ENCODE measurements around the gene VAV2. TPM values are rescaled to one million over a fixed set of nuclear protein-coding genes. Genes with fewer than 3 reads are reported as not detected.

VAV2 gene
- total RNA-seq, 1 experiment from 2014 or later, result 24.7 TPM

DNA sequence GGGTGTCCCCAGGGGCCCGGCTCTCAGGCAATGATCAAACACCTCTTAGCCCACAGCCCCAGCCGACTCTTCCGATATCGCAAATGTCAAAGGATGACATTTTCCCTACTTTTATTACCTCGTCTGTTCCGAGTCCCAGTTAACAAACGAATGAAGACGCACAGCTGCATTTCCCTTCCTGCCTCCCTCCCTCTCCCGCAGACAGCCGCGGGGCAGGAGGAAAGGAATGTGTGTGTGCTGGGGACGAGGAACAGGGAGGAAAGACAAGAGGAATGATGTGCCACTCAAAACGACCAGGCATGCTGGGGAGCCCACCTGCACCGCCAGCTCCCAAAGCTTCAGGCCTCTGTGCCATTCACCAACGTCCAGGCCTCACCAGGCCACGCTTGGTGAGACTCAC, 128.1 kb downstream of the VAV2 start:
- H3K27ac ChIP-seq (ENCODE audit: low read length), result no peak overlapping the region
- ATAC-seq (no peak), DNase-seq (ENCODE audit: low read depth, low spot score) (no peak)
- in situ Hi-C loops (cut with HindIII; ENCODE audit: low pct_unique_long_range_greater_than_20kb, low sequenced_read_pairs), result no loop called here
- ChIA-PET POLR2A (no interaction called here), CTCF (no interaction called here)
- no peaks in the 10 kb centered on the region for H3K4me1 ChIP-seq (ENCODE audit: control insufficient read depth, insufficient read depth, low read length)
- H3K9me3 ChIP-seq (ENCODE audit: control insufficient read depth, insufficient read depth, low read depth, low read length), result 0 out of 2 replicates have a peak, but pooled peaks cover 2% of the 10 kb centered on the region
- BruUV-seq (replicated peaks), result no TSS peak
- TF ChIP-seq, protein P1, sequence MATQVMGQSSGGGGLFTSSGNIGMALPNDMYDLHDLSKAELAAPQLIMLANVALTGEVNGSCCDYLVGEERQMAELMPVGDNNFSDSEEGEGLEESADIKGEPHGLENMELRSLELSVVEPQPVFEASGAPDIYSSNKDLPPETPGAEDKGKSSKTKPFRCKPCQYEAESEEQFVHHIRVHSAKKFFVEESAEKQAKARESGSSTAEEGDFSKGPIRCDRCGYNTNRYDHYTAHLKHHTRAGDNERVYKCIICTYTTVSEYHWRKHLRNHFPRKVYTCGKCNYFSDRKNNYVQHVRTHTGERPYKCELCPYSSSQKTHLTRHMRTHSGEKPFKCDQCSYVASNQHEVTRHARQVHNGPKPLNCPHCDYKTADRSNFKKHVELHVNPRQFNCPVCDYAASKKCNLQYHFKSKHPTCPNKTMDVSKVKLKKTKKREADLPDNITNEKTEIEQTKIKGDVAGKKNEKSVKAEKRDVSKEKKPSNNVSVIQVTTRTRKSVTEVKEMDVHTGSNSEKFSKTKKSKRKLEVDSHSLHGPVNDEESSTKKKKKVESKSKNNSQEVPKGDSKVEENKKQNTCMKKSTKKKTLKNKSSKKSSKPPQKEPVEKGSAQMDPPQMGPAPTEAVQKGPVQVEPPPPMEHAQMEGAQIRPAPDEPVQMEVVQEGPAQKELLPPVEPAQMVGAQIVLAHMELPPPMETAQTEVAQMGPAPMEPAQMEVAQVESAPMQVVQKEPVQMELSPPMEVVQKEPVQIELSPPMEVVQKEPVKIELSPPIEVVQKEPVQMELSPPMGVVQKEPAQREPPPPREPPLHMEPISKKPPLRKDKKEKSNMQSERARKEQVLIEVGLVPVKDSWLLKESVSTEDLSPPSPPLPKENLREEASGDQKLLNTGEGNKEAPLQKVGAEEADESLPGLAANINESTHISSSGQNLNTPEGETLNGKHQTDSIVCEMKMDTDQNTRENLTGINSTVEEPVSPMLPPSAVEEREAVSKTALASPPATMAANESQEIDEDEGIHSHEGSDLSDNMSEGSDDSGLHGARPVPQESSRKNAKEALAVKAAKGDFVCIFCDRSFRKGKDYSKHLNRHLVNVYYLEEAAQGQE (IDR thresholded peaks at IDR 0.05; ENCODE audit: insufficient read depth in 1 of 2, low read depth in 2 of 2, low read length in 1 of 2), result no peak
- no peaks in the 10 kb centered on the region for H3K36me3 ChIP-seq (ENCODE audit: control insufficient read depth, insufficient read depth, low read length)
- intact Hi-C loops (cut with micrococcal nuclease; ENCODE audit: unreplicated experiment), result no loop called here
- H3K4me3 ChIP-seq (ENCODE audit: low read depth in 2 of 2, low read length in 2 of 2), result no peak overlapping the region
- no peaks in the 10 kb centered on the region for H3K27me3 ChIP-seq (ENCODE audit: control insufficient read depth, insufficient read depth, low read length)

- Histone ChIP-seq H3K4me1 (ENCODE audit: control insufficient read depth, insufficient read depth, low read length) (no peaks in the 10 kb centered on the region), H3K9me3 (ENCODE audit: control insufficient read depth, insufficient read depth, low read depth, low read length) (0 out of 2 replicates have a peak, but pooled peaks cover 2% of the 10 kb centered on the region), H3K27ac (ENCODE audit: low read length) (no peak overlapping the region), H3K36me3 (ENCODE audit: control insufficient read depth, insufficient read depth, low read length) (no peaks in the 10 kb centered on the region), H3K27me3 (ENCODE audit: control insufficient read depth, insufficient read depth, low read length) (no peaks in the 10 kb centered on the region), H3K4me3 (ENCODE audit: low read depth in 2 of 2, low read length in 2 of 2) (no peak overlapping the region)
- ATAC-seq (no peak), DNase-seq (ENCODE audit: low read depth, low spot score) (no peak)
- no TSS peak for BruUV-seq (replicated peaks)
- in situ Hi-C loops (cut with HindIII; ENCODE audit: low pct_unique_long_range_greater_than_20kb, low sequenced_read_pairs), result no loop called here
- CTCF ChIA-PET, result no interaction called here
- no peak for TF ChIP-seq TCF7L2 (IDR thresholded peaks at IDR 0.05; ENCODE audit: low read depth, low read length)
- TF ChIP-seq, protein P1 (IDR thresholded peaks at IDR 0.05; ENCODE audit: insufficient read depth in 1 of 2, low read depth in 2 of 2, low read length in 1 of 2), result no peak
- no peak for TF ChIP-seq SIN3A (IDR thresholded peaks at IDR 0.05; ENCODE audit: borderline replicate concordance, insufficient read depth, low read depth, low read length)
- no peak for TF ChIP-seq POLR2AphosphoS5 (IDR thresholded peaks at IDR 0.05; ENCODE audit: low read depth, low read length)
- no peak for TF ChIP-seq CTCF (IDR thresholded peaks at IDR 0.05)
- intact Hi-C loops (cut with micrococcal nuclease; ENCODE audit: unreplicated experiment), result no loop called here
- POLR2A ChIA-PET, result no interaction called here
Measured at GRCh38 chr9:133863257-133863592, 128.9 kb downstream of the VAV2 start.
